ENCODE data around the gene BCCIP.

Gene BCCIP

DNA sequence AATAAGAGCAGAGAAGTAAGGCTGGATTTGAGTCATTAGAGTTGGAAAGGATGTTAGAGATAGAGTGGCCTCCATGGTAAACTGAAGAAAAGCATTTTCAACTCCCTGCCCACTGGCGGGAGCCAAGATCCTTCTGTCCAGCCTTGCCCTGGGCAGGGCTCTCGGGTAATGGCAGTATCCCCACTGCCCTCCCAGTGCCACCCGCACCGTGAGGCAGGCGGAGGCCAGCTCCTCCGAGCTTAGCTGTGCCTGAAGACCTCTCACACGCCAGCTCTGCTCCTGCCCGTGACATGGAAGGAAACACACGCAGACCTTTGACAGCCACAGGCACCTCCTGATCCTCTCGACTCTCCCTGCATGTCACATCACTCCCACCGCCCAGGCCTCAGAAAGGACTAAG lies 22.3 kb downstream of the BCCIP start:
- no peak for DNase-seq

DNA sequence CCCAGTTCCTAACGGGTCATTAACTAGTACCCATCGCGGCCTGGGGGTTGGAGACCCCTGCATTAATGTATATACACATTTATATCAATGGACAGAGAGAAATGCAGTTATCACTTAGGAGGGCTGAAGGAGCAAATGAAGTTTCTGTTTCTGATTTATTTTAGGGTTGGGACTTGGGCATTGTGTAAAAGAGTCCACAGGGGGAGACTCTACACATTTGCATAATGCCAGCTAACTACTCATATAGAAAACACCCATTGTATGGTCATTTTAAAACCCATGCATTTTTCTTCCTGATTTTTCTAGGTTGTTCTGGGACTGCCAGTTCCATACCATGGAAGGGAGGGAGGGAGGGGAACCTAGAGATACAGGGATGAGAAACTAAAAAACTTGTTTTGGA lies 23.5 kb downstream of the BCCIP start:
- no peak for DNase-seq

GRCh38 chr10:125848371-125848770 lies 25.0 kb downstream of the BCCIP start:
- DNase-seq, result no peak

- no peak for DNase-seq
These were observed 25.5 kb downstream of the BCCIP start for GRCh38 chr10:125848857-125849256.

- DNase-seq, result no peak
These were observed 26.1 kb downstream of the BCCIP start for GRCh38 chr10:125849448-125849847.

- no peak for DNase-seq
These were observed 27.7 kb downstream of the BCCIP start for GRCh38 chr10:125850766-125851731.

DNA sequence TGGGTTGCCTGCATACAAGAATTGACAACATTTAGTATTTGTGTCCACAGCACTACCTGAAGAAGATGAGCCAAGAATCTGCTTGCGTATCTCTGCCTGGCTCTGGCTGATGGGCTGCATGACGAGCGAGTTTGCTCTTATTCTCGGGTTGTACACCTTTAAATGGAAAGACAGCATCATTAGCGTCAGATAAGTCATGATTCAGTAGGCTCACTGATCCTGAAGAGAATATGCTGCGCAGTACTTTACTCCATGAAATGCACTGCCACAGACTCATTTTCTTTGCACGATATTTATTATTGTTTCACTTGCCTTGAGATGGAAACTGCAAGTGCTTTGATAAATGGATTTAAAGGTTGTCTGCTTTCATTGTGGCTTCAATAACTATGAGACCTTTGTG lies 29.1 kb downstream of the BCCIP start:
- no peak for DNase-seq

- no peak for DNase-seq
These were observed 33.9 kb downstream of the BCCIP start for GRCh38 chr10:125857185-125857760.

DNA sequence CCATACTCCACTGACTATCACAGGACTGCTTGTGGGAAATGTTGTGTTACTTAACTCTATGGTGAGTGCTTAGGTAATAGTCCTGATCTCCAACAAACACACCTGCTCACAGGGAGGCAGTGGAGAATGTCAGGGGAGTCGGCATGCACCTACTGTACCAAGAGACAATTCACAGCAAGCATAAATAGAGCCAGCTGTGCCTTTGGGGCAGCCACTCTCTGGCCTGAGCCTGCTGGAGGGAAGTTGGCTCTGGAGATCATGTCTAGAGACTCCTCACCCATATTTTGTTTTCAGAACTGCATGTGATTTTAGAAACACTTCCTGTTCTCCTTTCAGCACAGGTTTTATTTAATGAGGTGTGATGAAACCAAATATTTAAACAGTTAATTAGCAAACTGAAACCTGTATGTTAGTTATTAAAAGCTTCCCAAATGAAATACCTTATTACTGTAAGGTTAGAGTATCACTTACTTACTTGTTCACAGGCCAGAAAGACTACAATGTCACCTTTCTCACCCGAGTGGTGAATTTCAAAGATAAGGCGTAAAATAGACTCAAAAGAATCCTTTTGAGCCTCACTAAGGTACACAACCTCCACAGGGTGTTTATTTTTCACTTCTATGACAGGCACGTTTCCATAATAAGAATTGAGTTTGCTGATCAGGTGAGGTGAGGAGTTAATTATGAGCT lies 35.9 kb downstream of the BCCIP start:
- no peak for DNase-seq

- DNase-seq, result no peak
These were observed 41.8 kb downstream of the BCCIP start for GRCh38 chr10:125865120-125865519.

- no peak for DNase-seq
These were observed 43.2 kb downstream of the BCCIP start for GRCh38 chr10:125866421-125867029.

DNA sequence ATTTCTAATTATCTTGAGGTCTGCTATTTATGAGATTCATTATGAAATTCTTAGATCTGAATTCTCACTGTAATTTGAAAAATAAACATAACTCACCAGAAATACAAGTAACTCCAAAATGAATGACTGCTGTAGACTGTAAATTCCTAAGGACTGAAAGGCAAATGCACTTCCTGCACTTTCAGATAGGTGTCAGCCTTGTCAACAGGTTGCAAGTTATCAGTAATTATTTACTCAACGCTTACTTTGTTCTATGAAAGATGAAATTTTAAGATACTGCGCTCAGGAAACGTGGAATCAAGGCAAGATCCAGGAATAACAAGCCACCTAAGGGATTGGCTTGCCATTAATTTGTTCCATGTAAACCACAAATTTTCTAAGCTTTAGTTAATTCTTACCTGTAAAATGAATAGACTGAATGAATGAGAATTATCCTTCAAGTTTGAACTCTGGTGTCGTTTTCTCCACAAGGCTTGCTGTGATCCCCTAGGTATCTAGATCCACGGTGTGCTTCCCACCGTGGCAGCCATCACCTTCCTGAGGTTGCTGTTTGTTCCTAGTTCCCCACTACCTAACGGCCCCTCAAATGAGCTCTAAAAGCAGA lies 45.1 kb downstream of the BCCIP start:
- DNase-seq, result no peak

DNA sequence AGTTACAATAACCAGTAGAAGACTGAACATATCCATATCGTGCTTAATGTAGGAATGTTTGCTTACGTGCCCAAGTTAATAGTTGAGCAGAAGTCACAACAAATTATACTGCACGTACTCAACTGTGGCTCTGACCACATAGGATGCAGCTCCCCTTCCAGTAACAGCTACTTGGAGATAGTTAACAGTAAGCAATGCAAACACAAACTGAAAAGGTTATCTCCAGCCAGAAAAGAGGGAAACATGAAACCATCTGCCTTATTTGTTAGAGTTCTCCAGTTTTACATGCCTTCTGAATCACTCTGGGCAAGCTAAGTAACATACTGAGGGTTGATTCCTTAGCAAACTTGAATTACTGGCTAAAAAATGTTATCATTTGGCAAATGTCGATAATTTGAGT lies 48.0 kb downstream of the BCCIP start:
- no peak for DNase-seq

- no peak for DNase-seq
These were observed 55.9 kb downstream of the BCCIP start for GRCh38 chr10:125878957-125879835.

GRCh38 chr10:125880719-125881118 lies 57.4 kb downstream of the BCCIP start:
- DNase-seq, result no peak

- no peak for DNase-seq
These were observed 57.8 kb downstream of the BCCIP start, which contains the start of gene DHX32 for GRCh38 chr10:125881192-125881591. Gene DHX32 (minus strand): TSS chr10:125881292. CDS start chr10:125880824, 468 bp downstream.

DNA sequence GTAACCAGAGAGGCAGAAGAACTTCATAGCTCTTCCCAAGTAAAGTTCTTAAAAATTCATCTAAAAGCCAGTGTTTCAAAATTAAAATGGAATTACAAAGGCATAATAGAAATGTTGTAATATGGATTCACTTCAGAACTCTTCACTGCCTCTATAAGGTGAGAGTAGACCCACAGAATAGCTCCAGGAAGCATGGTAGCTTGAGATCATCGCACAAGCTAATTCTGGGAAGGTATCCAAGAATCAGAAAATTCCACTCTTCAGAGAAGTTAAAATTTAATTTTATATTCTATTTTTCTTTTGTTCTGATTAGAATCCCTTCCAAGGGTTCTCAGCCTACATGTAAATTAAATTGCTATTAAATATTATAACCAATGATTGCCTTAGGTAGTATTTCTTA lies 59.2 kb downstream of the BCCIP start:
- no peak for DNase-seq

DNA sequence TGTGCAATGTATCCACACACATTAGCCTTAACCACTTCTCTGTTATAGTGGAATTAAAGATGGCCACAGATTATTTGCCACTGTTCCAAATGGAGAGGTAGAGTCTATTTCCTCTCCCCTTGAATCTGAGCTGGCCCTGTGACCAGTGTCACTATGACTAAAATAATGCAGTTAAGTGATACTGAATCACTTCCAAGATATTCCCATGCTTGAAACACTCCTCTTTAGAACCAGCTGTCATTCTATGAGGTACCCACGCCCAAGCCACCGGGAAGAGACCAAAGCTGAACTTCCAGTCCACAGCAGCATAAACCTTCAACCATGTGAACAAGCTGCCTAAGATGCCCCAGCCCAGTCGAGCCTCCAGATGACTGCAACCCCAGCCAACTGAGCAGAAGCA lies 59.9 kb downstream of the BCCIP start:
- no peak for DNase-seq

All from left hindlimb (tissue), 1 donor.